Osteoblast (primary cell): ENCODE measurements around the gene CLEC17A. TPM values are rescaled to one million over a fixed set of nuclear protein-coding genes. Genes with fewer than 3 reads are reported as not detected.

ENCODE experiments used
- DNase-seq: peaks from one replicate; pipeline ENCODE4 v3.0.0; 2011; ENCODE audit warnings: low spot score, mixed read lengths; ENCODE audit not compliant: insufficient read length; ENCODE audit errors: missing footprints
- H2AFZ ChIP-seq: 2 replicates; pipeline ENCODE4 v1.6.0; 2011; ENCODE audit warnings: mild to moderate bottlenecking, low read length
- H3K27ac ChIP-seq: 2 replicates; pipeline ENCODE4 v1.5.1; 2011; ENCODE audit warnings: mild to moderate bottlenecking, low read depth, low read length, moderate library complexity
- H3K27me3 ChIP-seq: 2 replicates; pipeline ENCODE4 v1.6.0; 2012; ENCODE audit warnings: mild to moderate bottlenecking, control low read depth, inconsistent platforms, low read length, moderate library complexity; ENCODE audit not compliant: insufficient read depth
- H3K36me3 ChIP-seq: 2 replicates; pipeline ENCODE4 v1.5.1; 2011; ENCODE audit warnings: mild to moderate bottlenecking, low read length, control low read depth, moderate library complexity; ENCODE audit not compliant: insufficient read depth
- H3K4me1 ChIP-seq: 2 replicates; pipeline ENCODE4 v1.5.1; 2011; ENCODE audit warnings: mild to moderate bottlenecking, low read length, control low read depth, moderate library complexity; ENCODE audit not compliant: insufficient read depth
- H3K4me2 ChIP-seq: 2 replicates; pipeline ENCODE4 v1.6.0; 2011; ENCODE audit warnings: mild to moderate bottlenecking, low read length; ENCODE audit not compliant: insufficient read depth
- H3K4me3 ChIP-seq: fragments of 200-600 bp; sonication (generic); 3 replicates; pipeline ENCODE4 v1.5.1; 2012; ENCODE audit warnings: mild to moderate bottlenecking, low read length, inconsistent platforms; ENCODE audit not compliant: insufficient read depth
- H3K79me2 ChIP-seq: 2 replicates; pipeline ENCODE4 v1.6.0; 2012; ENCODE audit warnings: mild to moderate bottlenecking, low read length, control low read depth, inconsistent platforms; ENCODE audit not compliant: insufficient read depth
- H3K9me3 ChIP-seq: 2 replicates; pipeline ENCODE4 v1.5.1; 2011; ENCODE audit warnings: low read depth, low read length, control low read depth
- H4K20me1 ChIP-seq: 2 replicates; pipeline ENCODE4 v1.6.0; 2012; ENCODE audit warnings: mild to moderate bottlenecking, low read length, control low read depth; ENCODE audit not compliant: insufficient read depth
- total RNA-seq: library from RNA; depleted of rRNA; stranded (reverse); fragments of >200 nt; gene quantifications from 2 replicates; pipeline ENCODE4 v1.2.3, GENCODE V29; 2012
- TF ChIP-seq, protein P1 (sequence below): IDR thresholded peaks from 2 replicates; pipeline ENCODE4 v1.5.1; 2011; ENCODE audit warnings: mild to moderate bottlenecking, low read depth, low read length, moderate library complexity; ENCODE audit errors: extremely low read depth

CLEC17A gene
- total RNA-seq, 1 donor: under 0.01 TPM

DNA sequence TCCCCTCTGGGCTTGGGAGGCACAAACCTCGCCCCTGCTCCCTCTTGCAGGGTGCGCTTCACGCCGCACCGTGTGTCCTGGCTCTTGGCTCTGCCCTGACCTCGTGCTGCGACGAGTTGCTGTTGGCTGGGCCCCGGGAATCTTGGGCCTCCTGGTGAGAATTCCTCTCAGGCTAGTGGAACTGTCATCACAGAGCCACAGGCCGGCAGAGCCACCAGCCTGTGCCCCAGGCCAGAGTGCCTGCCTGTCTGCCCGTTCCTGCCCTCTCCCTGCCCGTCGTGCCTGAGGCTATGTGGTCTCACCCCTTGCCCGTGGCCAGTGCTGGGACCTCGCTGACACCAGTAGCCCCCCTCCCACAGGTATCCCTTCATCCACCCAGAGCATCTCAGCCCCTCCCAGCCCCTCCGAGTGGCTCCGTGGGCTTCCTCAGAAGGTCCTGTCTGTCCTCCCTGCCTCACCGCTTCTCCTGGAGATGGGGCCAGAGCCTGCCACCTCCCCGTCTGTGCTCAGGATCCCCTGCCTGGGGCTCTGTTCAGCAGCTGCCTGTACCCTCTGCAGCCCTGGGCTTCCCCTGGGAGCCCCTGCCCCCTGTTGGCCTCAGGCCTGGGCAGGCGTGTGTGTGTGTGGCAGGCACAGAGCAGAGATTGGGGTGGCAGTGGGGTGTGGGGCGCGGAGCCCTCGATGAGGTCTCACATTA is 24.4 kb upstream of the CLEC17A start:
- Histone ChIP-seq H3K4me3 (no peak overlapping the region), H3K27ac (no peak overlapping the region), H3K4me1 (peaks cover 37% of the 10 kb centered on the region), H3K36me3 (no peaks in the 10 kb centered on the region), H4K20me1 (no peaks in the 10 kb centered on the region), H3K9me3 (no peaks in the 10 kb centered on the region), H3K79me2 (peaks cover 28% of the 10 kb centered on the region), H2AFZ (no peak overlapping the region), H3K27me3 (no peaks in the 10 kb centered on the region), H3K4me2 (no peak overlapping the region)
- TF ChIP-seq, protein P1, sequence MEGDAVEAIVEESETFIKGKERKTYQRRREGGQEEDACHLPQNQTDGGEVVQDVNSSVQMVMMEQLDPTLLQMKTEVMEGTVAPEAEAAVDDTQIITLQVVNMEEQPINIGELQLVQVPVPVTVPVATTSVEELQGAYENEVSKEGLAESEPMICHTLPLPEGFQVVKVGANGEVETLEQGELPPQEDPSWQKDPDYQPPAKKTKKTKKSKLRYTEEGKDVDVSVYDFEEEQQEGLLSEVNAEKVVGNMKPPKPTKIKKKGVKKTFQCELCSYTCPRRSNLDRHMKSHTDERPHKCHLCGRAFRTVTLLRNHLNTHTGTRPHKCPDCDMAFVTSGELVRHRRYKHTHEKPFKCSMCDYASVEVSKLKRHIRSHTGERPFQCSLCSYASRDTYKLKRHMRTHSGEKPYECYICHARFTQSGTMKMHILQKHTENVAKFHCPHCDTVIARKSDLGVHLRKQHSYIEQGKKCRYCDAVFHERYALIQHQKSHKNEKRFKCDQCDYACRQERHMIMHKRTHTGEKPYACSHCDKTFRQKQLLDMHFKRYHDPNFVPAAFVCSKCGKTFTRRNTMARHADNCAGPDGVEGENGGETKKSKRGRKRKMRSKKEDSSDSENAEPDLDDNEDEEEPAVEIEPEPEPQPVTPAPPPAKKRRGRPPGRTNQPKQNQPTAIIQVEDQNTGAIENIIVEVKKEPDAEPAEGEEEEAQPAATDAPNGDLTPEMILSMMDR: no peak
- DNase-seq: peak; percentile 54

DNA sequence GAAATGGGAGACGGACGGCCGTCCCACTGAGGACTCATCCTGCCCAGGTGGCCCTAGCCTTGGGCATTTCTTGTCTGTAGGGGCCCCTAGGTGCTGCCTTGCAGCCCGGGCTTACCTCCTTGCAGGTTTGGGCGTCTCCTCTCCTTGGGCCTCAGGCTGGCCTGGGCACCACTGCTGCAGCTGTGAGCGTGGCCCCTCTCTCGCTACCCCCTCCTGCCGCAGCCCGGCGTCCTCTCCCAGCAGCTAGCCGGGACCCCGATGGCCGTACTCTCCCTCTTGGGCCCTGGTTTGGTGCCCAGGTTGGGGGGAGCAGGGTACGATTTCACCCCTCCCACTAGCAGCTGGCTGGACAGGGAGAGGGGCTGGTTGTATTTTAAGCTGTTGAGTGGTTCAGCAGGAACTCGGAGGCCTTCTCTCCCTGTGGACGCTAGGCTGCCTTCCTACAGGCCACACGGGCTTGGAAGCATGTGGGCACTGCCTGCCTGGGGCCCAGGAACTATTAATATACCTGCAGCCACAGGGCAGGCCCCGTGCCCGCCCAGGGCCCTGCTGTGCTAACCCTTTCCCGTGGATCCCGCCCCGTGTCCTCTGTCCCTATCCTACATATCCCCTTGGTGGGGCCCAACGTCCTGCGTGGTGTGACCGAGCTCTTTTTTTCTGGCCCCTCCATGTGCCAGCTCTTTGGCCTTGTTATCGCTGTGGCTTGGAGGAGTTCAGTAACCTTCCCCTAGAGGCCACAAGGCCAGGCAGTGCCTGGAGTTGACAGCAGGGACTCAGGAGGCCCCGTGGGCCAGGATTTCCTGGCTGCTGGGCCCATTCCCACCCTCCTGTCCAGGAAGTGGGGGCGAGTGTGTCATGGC is 22.7 kb upstream of the CLEC17A start:
- H3K79me2 ChIP-seq: peaks cover 28% of the 10 kb centered on the region
- TF ChIP-seq, protein P1: no peak
- H3K4me3 ChIP-seq: no peak overlapping the region
- peaks cover 2% of the 10 kb centered on the region for H3K36me3 ChIP-seq
- no peak overlapping the region for H3K4me2 ChIP-seq
- no peaks in the 10 kb centered on the region for H4K20me1 ChIP-seq
- peak; percentile 64 for DNase-seq
- peaks cover 37% of the 10 kb centered on the region for H3K4me1 ChIP-seq
- no peaks in the 10 kb centered on the region for H3K27me3 ChIP-seq
- H3K9me3 ChIP-seq: no peaks in the 10 kb centered on the region
- peak overlapping the region; percentile 78 for H2AFZ ChIP-seq
- peak overlapping the region; percentile 82 for H3K27ac ChIP-seq

DNA sequence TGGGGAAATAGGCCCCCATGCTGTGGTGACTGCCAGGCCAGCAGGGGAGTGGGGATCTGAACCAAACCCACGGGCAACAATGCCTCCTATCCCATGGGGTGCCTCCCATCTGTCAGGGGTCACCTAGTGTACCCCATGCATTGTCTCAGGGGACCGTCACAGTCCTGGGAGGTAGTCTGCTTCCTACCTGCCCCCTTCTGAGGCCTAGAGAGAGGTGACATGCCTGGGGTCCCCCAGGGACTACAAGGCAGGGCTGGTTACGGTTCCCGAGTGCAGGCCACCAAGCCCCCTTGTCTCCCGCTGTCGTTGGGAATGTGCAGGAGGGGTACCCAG is 22.1 kb upstream of the CLEC17A start:
- Histone ChIP-seq H3K27me3 (no peaks in the 10 kb centered on the region), H4K20me1 (no peaks in the 10 kb centered on the region), H3K4me3 (no peak overlapping the region), H3K27ac (peak overlapping the region; percentile 82), H3K4me2 (no peak overlapping the region), H3K9me3 (no peaks in the 10 kb centered on the region), H3K4me1 (peaks cover 36% of the 10 kb centered on the region), H3K79me2 (peaks cover 28% of the 10 kb centered on the region), H2AFZ (peak overlapping the region; percentile 78), H3K36me3 (peaks cover 3% of the 10 kb centered on the region)
- TF ChIP-seq, protein P1: no peak
- DNase-seq: peak; percentile 30

DNA sequence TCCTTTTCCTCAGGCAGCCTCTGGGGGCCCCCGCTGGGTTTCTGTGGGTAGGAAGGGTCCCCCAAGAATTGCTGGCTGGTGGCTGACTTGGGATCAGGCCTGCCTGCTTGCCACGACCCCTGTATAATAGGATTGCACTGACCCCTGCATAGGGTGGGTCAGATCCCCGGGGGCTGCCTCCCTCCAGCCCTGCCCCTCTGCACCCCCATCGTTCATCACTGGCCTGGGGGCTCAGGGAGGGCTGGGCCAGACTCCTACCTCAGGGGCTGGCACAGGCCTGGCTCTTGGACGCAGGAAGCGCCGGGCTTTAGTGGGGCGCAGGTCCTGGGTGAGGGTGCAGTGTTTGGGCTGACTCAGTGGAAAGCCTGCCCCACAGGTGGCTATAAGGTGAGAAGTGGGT is 21.6 kb upstream of the CLEC17A start:
- TF ChIP-seq, protein P1: no peak
- Histone ChIP-seq H3K4me2 (peak overlapping the region; percentile 73), H3K27me3 (no peaks in the 10 kb centered on the region)

More for the DNA sequence above, 21.6 kb upstream of the CLEC17A start:
- no peak for DNase-seq
- Histone ChIP-seq H3K4me3 (peak overlapping the region; percentile 63), H3K9me3 (no peaks in the 10 kb centered on the region), H4K20me1 (no peaks in the 10 kb centered on the region), H3K4me1 (peaks cover 31% of the 10 kb centered on the region), H2AFZ (peak overlapping the region; percentile 93), H3K36me3 (peaks cover 3% of the 10 kb centered on the region), H3K27ac (peak overlapping the region; percentile 82), H3K79me2 (peaks cover 28% of the 10 kb centered on the region)
